Mesendoderm (in vitro differentiated cells): ENCODE results near the gene SHROOM3.

ENCODE experiments used
- DNase-seq: peaks from one replicate; pipeline ENCODE4 v3.0.0; 2013
- H2AK5ac ChIP-seq: 2 replicates; pipeline ENCODE4 v1.6.1; 2013; ENCODE audit warnings: low read length, inconsistent platforms
- H2BK120ac ChIP-seq: 2 replicates; pipeline ENCODE4 v1.6.1; 2013; ENCODE audit warnings: low read depth, mild to moderate bottlenecking, low read length, moderate library complexity, mixed read lengths
- H2BK15ac ChIP-seq: replicated peaks from 2 replicates; pipeline ENCODE4 v1.6.1; 2013; ENCODE audit warnings: low read depth, mild to moderate bottlenecking, moderate library complexity
- H2BK5ac ChIP-seq: 2 replicates; pipeline ENCODE4 v1.6.1; 2013; ENCODE audit warnings: low read length, inconsistent platforms
- H3K18ac ChIP-seq: 2 replicates; pipeline ENCODE4 v1.6.1; 2013; ENCODE audit warnings: mild to moderate bottlenecking, low read length, mixed read lengths
- H3K23ac ChIP-seq: one replicate; pipeline ENCODE4 v1.6.1; 2013; ENCODE audit warnings: low read length
- H3K27ac ChIP-seq: 2 replicates; pipeline ENCODE4 v1.5.1; 2013; ENCODE audit warnings: low read depth, mild to moderate bottlenecking, inconsistent platforms, low read length, moderate library complexity
- H3K27me3 ChIP-seq: 2 replicates; pipeline ENCODE4 v1.6.1; 2013; ENCODE audit warnings: low read length, control low read depth, mild to moderate bottlenecking, inconsistent platforms; ENCODE audit not compliant: insufficient read depth, poor library complexity
- H3K36me3 ChIP-seq: 2 replicates; pipeline ENCODE4 v1.6.1; 2013; ENCODE audit warnings: low read length, inconsistent platforms; ENCODE audit not compliant: control insufficient read depth, insufficient read depth
- H3K4ac ChIP-seq: one replicate; pipeline ENCODE4 v1.6.1; 2013; ENCODE audit warnings: low read depth, mild to moderate bottlenecking, low read length, moderate library complexity
- H3K4me1 ChIP-seq: 2 replicates; pipeline ENCODE4 v1.6.1; 2013; ENCODE audit warnings: low read depth, low read length, inconsistent platforms; ENCODE audit not compliant: control insufficient read depth
- H3K4me2 ChIP-seq: 2 replicates; pipeline ENCODE4 v1.6.1; 2013; ENCODE audit warnings: low read length
- H3K4me3 ChIP-seq: 2 replicates; pipeline ENCODE4 v1.5.1; 2013; ENCODE audit warnings: mild to moderate bottlenecking, low read length
- H3K56ac ChIP-seq: one replicate; pipeline ENCODE4 v1.6.1; 2013; ENCODE audit warnings: low read length
- H3K79me1 ChIP-seq: 2 replicates; pipeline ENCODE4 v1.6.1; 2013; ENCODE audit warnings: low read length, inconsistent platforms
- H3K79me2 ChIP-seq: 2 replicates; pipeline ENCODE4 v1.6.1; 2013; ENCODE audit warnings: mild to moderate bottlenecking, low read length; ENCODE audit not compliant: control insufficient read depth, insufficient read depth
- H3K9ac ChIP-seq: 2 replicates; pipeline ENCODE4 v1.6.1; 2013; ENCODE audit warnings: low read length, inconsistent platforms
- H4K5ac ChIP-seq: one replicate; pipeline ENCODE4 v1.6.1; 2013; ENCODE audit warnings: low read length
- H4K8ac ChIP-seq: one replicate; pipeline ENCODE4 v1.6.1; 2013; ENCODE audit warnings: low read depth, mild to moderate bottlenecking, control low read depth, low read length, moderate library complexity
- WGBS: extraction: QIAGEN DNeasy Blood & Tissue Kit; methylation state at CpG from one replicate; pipeline ENCODE4 v1.1.7; 2013; ENCODE audit warnings: low lambda C conversion rate, missing lambda C conversion rate; ENCODE audit not compliant: insufficient coverage; ENCODE audit errors: extremely low coverage; 5-methylcytosine and 5-hydroxymethylcytosine counted together

SHROOM3 gene

DNA sequence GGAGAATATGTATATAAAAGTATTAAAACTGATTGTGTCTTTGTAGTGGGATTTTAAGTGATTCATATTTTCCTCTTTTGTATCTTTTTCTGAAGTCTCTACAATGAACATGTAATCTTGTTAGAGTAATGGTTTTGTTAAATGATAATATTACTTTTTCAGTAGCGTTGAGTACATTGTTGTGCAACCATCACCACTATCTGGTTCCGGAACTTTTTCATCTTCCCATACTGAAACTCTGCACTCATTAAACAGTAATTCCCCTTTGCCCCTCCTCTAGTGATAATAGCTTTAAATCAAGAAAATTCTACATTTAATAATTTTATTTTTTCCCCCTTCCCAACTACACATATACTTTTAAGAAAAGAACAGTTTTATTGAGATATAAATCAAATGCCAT, 23.3 kb downstream of the SHROOM3 start:
- Histone ChIP-seq H3K27me3 (no peaks in the 10 kb centered on the region), H2BK15ac (no peak overlapping the region), H3K79me1 (no peaks in the 10 kb centered on the region), H3K36me3 (no peaks in the 10 kb centered on the region), H3K4me3 (no peak overlapping the region), H3K9ac (no peak overlapping the region), H3K4ac (no peak overlapping the region), H3K56ac (no peak overlapping the region), H4K8ac (no peak overlapping the region), H3K79me2 (no peaks in the 10 kb centered on the region), H2BK5ac (no peak overlapping the region), H3K4me1 (peaks cover 7% of the 10 kb centered on the region), H3K4me2 (no peak overlapping the region), H2BK120ac (no peak overlapping the region), H2AK5ac (no peak overlapping the region), H3K23ac (no peak overlapping the region), H3K27ac (peak overlapping the region; percentile 61), H3K18ac (no peak overlapping the region), H4K5ac (no peak overlapping the region)
- no CpG with 5 or more reads among the region's 2 CpGs for WGBS
- DNase-seq, result no peak

DNA sequence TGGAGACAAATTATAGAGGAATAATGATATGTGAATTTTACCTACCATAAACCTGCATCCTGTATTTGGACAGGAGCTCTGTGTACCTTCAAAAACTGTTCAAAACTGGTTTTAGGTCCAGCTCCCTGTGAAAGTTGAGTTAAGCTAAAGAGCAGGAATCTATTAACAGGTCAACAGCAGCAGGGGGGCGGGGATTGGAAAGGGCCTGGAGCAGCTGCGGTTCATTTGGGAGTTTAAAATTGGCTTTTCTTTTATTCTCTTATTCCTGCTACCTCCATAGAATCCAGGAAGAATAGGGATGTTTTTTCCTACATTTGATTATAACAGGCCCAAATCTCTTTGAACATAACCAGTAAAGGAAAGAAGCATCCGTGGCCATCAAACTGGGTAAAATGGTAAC, 23.8 kb downstream of the SHROOM3 start:
- Histone ChIP-seq H3K79me1 (no peaks in the 10 kb centered on the region), H2AK5ac (no peak overlapping the region), H3K27me3 (no peaks in the 10 kb centered on the region), H3K23ac (no peak overlapping the region), H3K79me2 (no peaks in the 10 kb centered on the region), H2BK15ac (no peak overlapping the region), H3K4me2 (no peak overlapping the region), H3K9ac (no peak overlapping the region), H4K5ac (no peak overlapping the region), H3K36me3 (no peaks in the 10 kb centered on the region), H3K4me1 (peaks cover 7% of the 10 kb centered on the region), H3K4me3 (no peak overlapping the region), H4K8ac (no peak overlapping the region), H3K18ac (peak overlapping the region; percentile 92), H2BK5ac (peak overlapping the region; percentile 58), H2BK120ac (peak overlapping the region; percentile 73), H3K4ac (no peak overlapping the region), H3K56ac (peak overlapping the region; percentile 73), H3K27ac (peak overlapping the region; percentile 61)
- no CpG with 5 or more reads among the region's 3 CpGs for WGBS
- DNase-seq, result peak; percentile 56

DNA sequence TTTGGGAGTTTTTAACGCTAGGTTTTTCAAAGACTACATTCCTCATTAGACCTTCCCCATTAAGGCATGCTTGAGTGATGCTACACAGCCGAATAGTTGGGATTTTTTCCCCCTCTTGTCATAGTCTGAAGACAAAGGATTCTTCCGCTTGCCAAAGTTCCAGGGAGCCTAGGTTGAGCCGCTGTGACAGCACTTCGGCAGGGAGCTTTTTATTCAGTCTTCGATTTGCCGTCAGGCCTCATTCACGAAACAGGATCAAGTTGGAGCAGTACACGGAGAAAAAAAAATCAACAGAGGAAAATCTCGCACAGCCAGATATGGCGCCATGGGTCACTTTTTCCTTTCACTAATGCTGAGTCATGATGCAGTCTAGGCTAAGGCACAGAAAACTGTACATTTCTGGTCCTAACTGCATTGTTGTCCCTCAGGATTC, 24.3 kb downstream of the SHROOM3 start:
- DNase-seq, result peak; percentile 99
- Histone ChIP-seq H3K4me1 (peaks cover 7% of the 10 kb centered on the region), H2BK5ac (peak overlapping the region; percentile 92), H3K27me3 (no peaks in the 10 kb centered on the region), H3K18ac (peak overlapping the region; percentile 19), H3K27ac (peak overlapping the region; percentile 37), H2BK120ac (peak overlapping the region; percentile 3), H3K4me3 (no peak overlapping the region), H3K56ac (peak overlapping the region; percentile 79), H3K9ac (peak overlapping the region; percentile 43), H3K79me2 (no peaks in the 10 kb centered on the region), H2BK15ac (no peak overlapping the region), H3K79me1 (no peaks in the 10 kb centered on the region), H2AK5ac (no peak overlapping the region), H4K5ac (peak overlapping the region; percentile 94), H4K8ac (no peak overlapping the region), H3K4ac (peak overlapping the region; percentile 71), H3K4me2 (no peak overlapping the region), H3K23ac (no peak overlapping the region), H3K36me3 (no peaks in the 10 kb centered on the region)
- WGBS, result no CpG with 5 or more reads among the region's 11 CpGs

DNA sequence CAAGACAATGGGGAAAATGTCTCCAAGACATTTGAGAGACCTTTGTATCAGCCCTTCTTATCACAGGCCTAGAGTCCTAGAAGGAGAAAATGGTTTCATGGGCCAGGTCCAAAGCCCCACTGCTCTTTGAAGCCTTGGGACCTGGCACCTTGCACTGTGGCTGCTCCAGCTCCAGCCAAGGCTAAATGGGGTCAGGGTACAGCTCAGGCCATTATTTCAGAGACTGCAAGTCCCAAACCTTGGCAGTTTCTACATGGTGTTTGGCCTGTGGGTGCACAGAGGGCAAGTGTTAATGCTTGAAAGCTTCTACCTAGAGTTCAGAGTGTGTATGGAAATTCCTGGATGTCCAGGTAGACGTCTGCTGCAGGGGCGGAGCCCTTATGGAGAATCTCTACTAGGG, 28.5 kb downstream of the SHROOM3 start:
- no peak overlapping the region for H3K4ac ChIP-seq
- DNase-seq, result no peak
- no CpG with 5 or more reads among the region's 2 CpGs for whole genome bisulfite sequencing
- H4K8ac ChIP-seq, result no peak overlapping the region
- H3K36me3 ChIP-seq, result no peaks in the 10 kb centered on the region
- no peak overlapping the region for H3K9ac ChIP-seq
- H4K5ac ChIP-seq, result no peak overlapping the region
- H2BK120ac ChIP-seq, result no peak overlapping the region
- no peak overlapping the region for H3K56ac ChIP-seq
- no peak overlapping the region for H3K4me2 ChIP-seq
- no peaks in the 10 kb centered on the region for H3K79me1 ChIP-seq
- no peak overlapping the region for H3K18ac ChIP-seq
- no peak overlapping the region for H2BK5ac ChIP-seq
- no peak overlapping the region for H3K23ac ChIP-seq
- no peaks in the 10 kb centered on the region for H3K79me2 ChIP-seq
- H2BK15ac ChIP-seq, result no peak overlapping the region
- no peak overlapping the region for H3K4me3 ChIP-seq
- peaks cover 7% of the 10 kb centered on the region for H3K4me1 ChIP-seq
- H3K27ac ChIP-seq, result no peak overlapping the region
- H3K27me3 ChIP-seq, result no peaks in the 10 kb centered on the region
- H2AK5ac ChIP-seq, result no peak overlapping the region

DNA sequence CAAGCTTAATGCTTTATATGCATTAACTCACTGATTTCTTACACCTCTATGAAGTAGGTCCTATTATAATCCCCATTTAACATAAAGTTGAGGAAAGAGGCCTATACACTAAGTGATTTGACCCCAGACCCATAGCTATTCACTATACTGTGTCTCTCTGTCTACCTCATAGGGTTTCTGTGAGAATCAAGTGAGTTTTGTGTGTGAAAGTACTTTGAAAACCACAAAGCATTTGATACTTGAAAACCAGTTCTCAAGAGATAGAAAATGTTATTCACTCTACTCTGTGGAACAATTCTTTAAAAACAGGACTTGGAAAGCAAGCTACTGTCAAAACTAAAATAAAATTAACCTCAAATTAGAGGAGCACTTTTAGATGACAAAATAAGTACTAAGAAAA, 35.0 kb downstream of the SHROOM3 start:
- Histone ChIP-seq H3K27ac (no peak overlapping the region), H2BK120ac (no peak overlapping the region), H3K36me3 (no peaks in the 10 kb centered on the region), H3K4me1 (no peaks in the 10 kb centered on the region), H3K9ac (no peak overlapping the region), H3K79me1 (no peaks in the 10 kb centered on the region), H3K23ac (no peak overlapping the region), H2BK15ac (no peak overlapping the region), H3K4me3 (no peak overlapping the region), H3K4me2 (no peak overlapping the region), H4K8ac (no peak overlapping the region), H3K56ac (no peak overlapping the region), H2AK5ac (no peak overlapping the region), H2BK5ac (no peak overlapping the region), H4K5ac (no peak overlapping the region), H3K4ac (no peak overlapping the region), H3K18ac (no peak overlapping the region), H3K79me2 (no peaks in the 10 kb centered on the region), H3K27me3 (no peaks in the 10 kb centered on the region)
- no peak for DNase-seq

DNA sequence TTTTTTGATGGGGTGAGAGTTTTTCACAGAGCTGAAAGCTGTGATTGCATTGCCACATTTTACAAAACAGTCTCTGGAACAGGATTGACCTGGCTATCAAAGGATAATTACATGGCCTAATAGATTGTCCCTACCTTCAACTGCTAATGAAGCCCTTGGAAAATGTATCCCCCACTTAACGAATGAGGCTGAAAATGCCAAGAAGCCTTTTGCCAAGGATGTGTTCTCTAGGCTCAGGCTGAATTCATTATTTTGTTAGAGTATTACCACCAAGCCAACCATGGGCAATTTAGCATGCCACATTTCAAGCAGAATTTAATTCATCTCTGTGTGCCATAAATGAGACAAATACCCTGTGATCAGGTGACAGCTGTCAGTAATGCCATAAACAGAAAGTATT, 35.5 kb downstream of the SHROOM3 start:
- Histone ChIP-seq H3K36me3 (no peaks in the 10 kb centered on the region), H3K79me2 (no peaks in the 10 kb centered on the region), H2BK120ac (no peak overlapping the region), H3K4me1 (no peaks in the 10 kb centered on the region), H3K56ac (no peak overlapping the region), H3K4me2 (no peak overlapping the region), H3K23ac (no peak overlapping the region), H2BK15ac (no peak overlapping the region), H3K9ac (no peak overlapping the region), H4K5ac (no peak overlapping the region), H3K4ac (no peak overlapping the region), H3K4me3 (no peak overlapping the region), H2BK5ac (no peak overlapping the region), H3K79me1 (no peaks in the 10 kb centered on the region), H2AK5ac (no peak overlapping the region), H3K27me3 (no peaks in the 10 kb centered on the region), H3K18ac (no peak overlapping the region), H4K8ac (peak overlapping the region; percentile 56), H3K27ac (no peak overlapping the region)
- WGBS, result no CpG with 5 or more reads among the region's 1 CpG
- DNase-seq, result no peak
